ENCODE data around the gene HECTD4. TPM values are rescaled to one million over a fixed set of nuclear protein-coding genes. Genes with fewer than 3 reads are reported as not detected.

HECTD4 gene
- total RNA-seq, 1 experiment from 2014 or later = 37.4 TPM

- Histone ChIP-seq H3K27ac (no peak overlapping the region), H3K36me3 (ENCODE audit: low read depth) (no peaks in the 10 kb centered on the region), H2AFZ (no peak overlapping the region), H4K20me1 (ENCODE audit: insufficient read depth) (peaks cover 9% of the 10 kb centered on the region; the same call in 1 of the 2 replicates), H3K9me3 (ENCODE audit: insufficient read depth, low read depth) (no peaks in the 10 kb centered on the region), H3K9me2 (ENCODE audit: insufficient read depth) (no peaks in the 10 kb centered on the region), H3K4me2 (no peak overlapping the region), H3K4me3 (no peak overlapping the region), H3K27me3 (ENCODE audit: insufficient read depth, low read depth) (no peaks in the 10 kb centered on the region), H3K4me1 (replicated peaks; ENCODE audit: insufficient read depth) (0 out of 2 replicates have a peak, but pooled peaks cover 4% of the 10 kb centered on the region), H3K79me2 (ENCODE audit: low read depth) (peaks cover 55% of the 10 kb centered on the region), H3F3A (ENCODE audit: insufficient read depth, low read depth) (peaks cover 6% of the 10 kb centered on the region)
- TF ChIP-seq EZH2 (IDR thresholded peaks at IDR 0.05; ENCODE audit: low read depth) (no peak), CTCF (conservative IDR thresholded peaks at IDR 0.05) (no peak)
- no peak for DNase-seq
- ChIA-PET POLR2A (ENCODE audit: unreplicated experiment) (interaction anchor here (0.6 kb wide), 1 partner anchor 526 kb away, joined by 3 read pairs; no protein-coding TSS in a partner anchor), CTCF (no interaction called here)
- intact Hi-C loops (cut with micrococcal nuclease; ENCODE audit: unreplicated experiment) = no loop called here
- no TSS peak for BruUV-seq (replicated peaks)
Observed at GRCh38 chr12:112368856-112369255, 13.4 kb downstream of the HECTD4 start.

GRCh38 chr12:112367965-112368364 is 14.3 kb downstream of the HECTD4 start:
- DNase-seq = no peak
- Histone ChIP-seq H3K79me2 (ENCODE audit: low read depth) (peaks cover 46% of the 10 kb centered on the region), H3F3A (ENCODE audit: insufficient read depth, low read depth) (peaks cover 6% of the 10 kb centered on the region), H2AFZ (no peak overlapping the region), H3K36me3 (ENCODE audit: low read depth) (no peaks in the 10 kb centered on the region), H3K27me3 (ENCODE audit: insufficient read depth, low read depth) (no peaks in the 10 kb centered on the region), H3K9me3 (ENCODE audit: insufficient read depth, low read depth) (no peaks in the 10 kb centered on the region), H3K4me2 (no peak overlapping the region), H3K4me1 (replicated peaks; ENCODE audit: insufficient read depth) (0 out of 2 replicates have a peak, but pooled peaks cover 4% of the 10 kb centered on the region), H3K27ac (no peak overlapping the region), H3K9me2 (ENCODE audit: insufficient read depth) (no peaks in the 10 kb centered on the region), H4K20me1 (ENCODE audit: insufficient read depth) (peaks cover 9% of the 10 kb centered on the region; the same call in 1 of the 2 replicates), H3K4me3 (no peak overlapping the region)
- no TSS peak for BruUV-seq (replicated peaks)
- CTCF ChIA-PET = no interaction called here
- TF ChIP-seq CTCF (conservative IDR thresholded peaks at IDR 0.05) (no peak), EZH2 (IDR thresholded peaks at IDR 0.05; ENCODE audit: low read depth) (no peak)
- POLR2A ChIA-PET (ENCODE audit: unreplicated experiment) = no interaction called here
- intact Hi-C loops (cut with micrococcal nuclease; ENCODE audit: unreplicated experiment) = no loop called here

GRCh38 chr12:112362310-112362709 is 19.9 kb downstream of the HECTD4 start:
- no TSS peak for BruUV-seq (replicated peaks)

More at GRCh38 chr12:112362310-112362709, 19.9 kb downstream of the HECTD4 start:
- no peaks in the 10 kb centered on the region for H3K4me1 ChIP-seq (replicated peaks; ENCODE audit: insufficient read depth)
- no peaks in the 10 kb centered on the region for H3F3A ChIP-seq (ENCODE audit: insufficient read depth, low read depth)
- no peaks in the 10 kb centered on the region for H3K9me3 ChIP-seq (ENCODE audit: insufficient read depth, low read depth)
- H4K20me1 ChIP-seq (ENCODE audit: insufficient read depth) = no peaks in the 10 kb centered on the region
- H3K4me3 ChIP-seq = no peak overlapping the region
- H3K9me2 ChIP-seq (ENCODE audit: insufficient read depth) = no peaks in the 10 kb centered on the region
- H2AFZ ChIP-seq = no peak overlapping the region
- no peak overlapping the region for H3K4me2 ChIP-seq
- intact Hi-C loops (cut with micrococcal nuclease; ENCODE audit: unreplicated experiment) = no loop called here
- TF ChIP-seq CTCF (conservative IDR thresholded peaks at IDR 0.05) (no peak), EZH2 (IDR thresholded peaks at IDR 0.05; ENCODE audit: low read depth) (no peak)
- no peaks in the 10 kb centered on the region for H3K27me3 ChIP-seq (ENCODE audit: insufficient read depth, low read depth)
- peaks cover 15% of the 10 kb centered on the region for H3K79me2 ChIP-seq (ENCODE audit: low read depth)
- H3K27ac ChIP-seq = no peak overlapping the region
- H3K36me3 ChIP-seq (ENCODE audit: low read depth) = no peaks in the 10 kb centered on the region
- ChIA-PET POLR2A (ENCODE audit: unreplicated experiment) (interaction anchor here (0.6 to 0.7 kb wide), 2 partner anchors 19 to 25 kb away, joined by 3 to 4 read pairs; no protein-coding TSS in a partner anchor), CTCF (interaction anchor here (0.6 kb wide), 1 partner anchor 327 kb away, joined by 5 read pairs; no protein-coding TSS in a partner anchor)
- DNase-seq = no peak

All from PC-9 (cell line).